ENCODE data around the gene BRAP.
"Not testable (repeated sequence)": the region's sequence is repeated elsewhere in the genome, so short reads cannot be mapped to it uniquely, and the experiment has no call there.

The BRAP gene
- 55.2 reads per million, percentile 70 among the genes with 10 or more reads in this experiment for total RNA-seq

- peak; percentile 88 for DNase-seq
These were observed at the start of gene BRAP, which contains the start of gene ACAD10 for GRCh38 chr12:111685811-111686573. BRAP (minus strand) TSS chr12:111685956; CDS start chr12:111685792, 164 bp downstream. ACAD10 (plus strand) TSS chr12:111686053; CDS start chr12:111692710, 6,657 bp downstream.

DNA sequence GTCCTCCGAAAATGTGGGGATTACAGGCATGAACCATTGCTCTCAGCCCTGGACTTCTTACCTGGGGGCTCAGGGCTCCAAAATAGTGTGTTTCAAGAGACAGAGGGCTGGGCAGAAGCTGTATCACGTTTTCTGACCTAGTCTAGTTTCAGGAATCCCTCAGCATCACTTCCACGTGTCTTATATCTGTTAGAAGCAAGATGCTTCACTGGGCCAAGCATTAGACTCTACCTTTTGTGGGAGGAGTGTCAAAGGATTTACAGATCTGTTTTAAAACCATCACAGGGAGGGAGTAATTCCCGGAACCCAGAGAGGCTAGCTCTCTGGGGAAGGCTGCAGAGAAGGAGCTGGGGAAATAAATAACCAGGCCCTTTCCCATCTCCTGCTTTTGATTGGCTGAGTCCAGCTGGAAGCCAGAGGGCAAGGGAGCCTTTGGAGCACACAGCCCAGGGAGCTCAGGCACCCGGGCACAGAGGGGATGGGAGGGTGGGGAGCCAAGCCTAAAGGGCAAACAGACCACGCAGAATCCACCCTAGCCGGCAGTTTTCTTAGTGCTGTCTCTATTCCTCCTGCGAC, 47.7 kb upstream of the BRAP start:
- no peak for DNase-seq

GRCh38 chr12:111732786-111733185, 47.0 kb upstream of the BRAP start:
- DNase-seq = no peak

- no peak for DNase-seq
These were observed 44.7 kb upstream of the BRAP start for GRCh38 chr12:111730420-111730819.

DNA sequence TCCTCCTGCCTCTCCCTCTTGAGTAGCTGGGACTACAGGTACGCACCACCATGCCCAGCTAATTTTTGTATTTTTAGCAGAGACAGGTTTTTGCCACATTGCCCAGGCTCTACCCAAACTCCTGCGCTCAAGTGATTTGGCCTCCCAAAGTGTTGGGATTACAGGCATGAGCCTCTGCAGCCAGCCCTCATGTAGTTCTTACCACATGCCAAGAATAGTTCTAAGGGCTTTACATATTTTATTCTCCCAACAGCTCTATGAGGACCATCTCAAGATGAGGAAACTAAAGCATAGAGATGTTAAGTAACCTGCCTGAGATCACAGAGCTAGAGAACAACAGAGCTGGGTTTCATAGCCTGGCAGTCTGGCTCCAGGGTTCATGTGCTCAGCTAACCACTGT, 43.0 kb upstream of the BRAP start:
- no peak for DNase-seq

- not testable (repeated sequence) for DNase-seq
These were observed 38.0 kb upstream of the BRAP start for GRCh38 chr12:111723646-111724360.

DNA sequence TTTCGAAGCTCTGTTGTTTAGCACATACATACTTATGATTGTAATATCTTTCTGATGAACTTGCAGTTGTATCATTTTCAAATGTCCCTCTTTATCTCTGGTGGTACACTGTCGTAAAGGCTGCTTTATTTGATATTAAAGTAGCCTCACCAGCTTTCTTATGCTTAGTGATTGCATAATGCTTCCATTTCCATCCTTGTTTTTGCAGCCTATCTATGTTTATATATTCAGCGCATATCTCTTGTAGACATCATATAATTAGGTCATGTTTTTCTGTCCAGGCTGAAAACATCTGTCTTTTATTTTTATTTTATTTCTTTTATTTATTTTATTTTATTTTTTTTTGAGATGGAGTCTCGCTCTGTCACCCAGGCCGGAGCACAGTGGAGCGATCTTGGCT, 34.7 kb upstream of the BRAP start:
- no peak for DNase-seq

DNA sequence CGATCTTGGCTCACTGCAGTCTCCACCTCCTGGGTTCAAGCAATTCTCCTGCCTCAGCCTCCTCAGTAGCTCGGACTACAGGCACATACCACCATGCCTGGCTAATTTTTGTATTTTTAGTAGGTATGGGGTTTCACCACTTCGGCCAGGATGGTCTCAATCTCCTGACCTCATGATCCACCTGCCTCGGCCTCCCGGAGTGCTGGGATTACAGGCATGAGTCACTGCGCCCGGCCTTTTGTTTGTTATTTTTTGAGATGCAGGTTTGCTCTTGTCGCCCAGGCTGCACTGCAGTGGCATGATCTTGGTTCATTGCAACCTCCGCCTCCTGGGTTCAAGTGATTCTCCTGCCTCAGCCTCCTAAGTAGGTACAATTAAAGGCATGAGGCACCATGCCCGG, 33.6 kb upstream of the BRAP start:
- not testable (repeated sequence) for DNase-seq

DNA sequence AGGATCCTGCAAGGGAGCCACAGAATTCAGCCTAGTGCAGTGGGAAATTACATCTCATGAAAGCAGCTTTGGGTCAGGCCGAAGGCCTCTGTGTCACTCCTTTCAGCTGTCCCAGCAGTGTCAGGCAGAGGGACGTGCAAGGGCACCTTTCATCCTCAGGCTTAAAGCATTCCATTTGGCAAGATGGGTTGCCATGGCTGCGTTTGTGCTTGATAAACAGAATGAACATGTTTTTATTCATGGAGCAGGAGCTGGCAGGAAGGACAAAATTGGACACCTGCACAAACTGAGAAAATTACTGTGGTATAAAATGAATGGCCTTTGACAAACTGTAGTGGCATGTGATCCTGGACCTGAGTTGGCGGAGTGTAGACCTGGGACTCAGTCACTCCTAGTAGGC, 29.5 kb upstream of the BRAP start:
- DNase-seq = no peak

GRCh38 chr12:111706145-111706544, 20.4 kb upstream of the BRAP start:
- no peak for DNase-seq

GRCh38 chr12:111705672-111706071, 19.9 kb upstream of the BRAP start:
- no peak for DNase-seq

DNA sequence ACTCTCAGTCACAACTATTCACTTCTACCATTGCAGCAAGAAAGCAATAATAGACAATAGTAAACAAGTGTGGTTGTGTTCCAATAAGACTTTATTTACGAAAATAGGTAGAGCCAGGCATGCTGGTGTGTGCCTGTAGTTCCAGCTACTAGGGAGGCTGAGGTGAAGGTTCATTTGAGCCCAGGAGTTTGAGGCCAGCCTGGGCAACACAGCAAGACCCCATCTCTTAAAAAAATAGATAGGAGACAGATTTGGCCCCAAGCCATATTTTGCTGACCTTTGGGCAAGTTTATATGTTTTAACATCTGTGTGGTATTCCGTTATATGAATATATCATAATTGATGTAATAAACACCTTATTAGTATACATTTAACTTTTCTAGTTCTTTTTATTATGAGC, 14.2 kb upstream of the BRAP start:
- DNase-seq = no peak

DNA sequence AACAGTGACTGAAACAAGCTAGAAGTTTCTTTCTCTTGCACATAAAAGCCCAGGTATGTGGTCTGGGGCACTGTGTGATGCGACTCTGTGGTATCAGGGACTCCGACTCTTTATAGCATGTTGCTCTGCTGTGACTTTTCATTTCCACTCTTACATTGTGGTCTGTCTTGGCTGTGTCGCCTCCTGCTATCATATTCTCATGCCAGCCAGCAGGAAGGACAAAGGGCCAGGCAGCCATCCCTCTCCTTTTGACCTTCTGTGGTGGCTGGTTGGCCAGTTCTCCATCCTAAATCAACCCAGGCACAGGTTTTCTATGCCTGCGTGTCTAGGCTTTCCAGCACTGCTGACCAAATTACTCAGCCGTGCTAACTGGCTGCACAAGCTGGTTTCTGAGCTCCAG, 8.1 kb upstream of the BRAP start:
- no peak for DNase-seq

DNA sequence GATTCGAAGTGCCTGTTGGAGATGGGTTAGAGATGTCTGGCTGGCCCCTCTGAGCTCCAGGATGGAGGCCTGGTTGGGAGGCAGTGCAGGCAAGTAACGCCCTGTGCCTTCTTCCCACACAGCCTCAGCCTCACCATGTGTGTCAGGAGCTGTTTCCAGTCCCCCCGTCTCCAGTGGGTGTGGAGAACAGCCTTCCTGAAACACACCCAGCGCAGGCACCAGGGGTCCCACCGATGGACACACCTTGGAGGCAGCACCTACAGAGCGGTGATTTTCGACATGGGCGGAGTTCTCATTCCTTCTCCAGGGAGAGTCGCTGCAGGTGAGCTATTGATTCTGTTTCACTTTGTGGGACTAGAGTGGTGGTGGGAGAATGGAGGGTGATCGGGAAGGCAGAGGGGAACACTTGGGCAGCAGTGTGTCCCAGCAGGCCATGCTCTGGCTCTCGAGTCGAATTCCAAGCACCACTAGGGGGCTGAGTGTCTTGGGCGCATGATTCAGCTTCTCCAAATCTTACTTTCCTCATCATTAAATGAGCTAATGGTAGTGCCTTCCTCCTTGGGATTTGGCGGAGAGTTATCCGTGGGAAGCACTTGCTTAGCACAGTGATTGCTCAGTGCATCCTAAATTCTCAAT, 6.9 kb upstream of the BRAP start:
- DNase-seq = no peak

DNA sequence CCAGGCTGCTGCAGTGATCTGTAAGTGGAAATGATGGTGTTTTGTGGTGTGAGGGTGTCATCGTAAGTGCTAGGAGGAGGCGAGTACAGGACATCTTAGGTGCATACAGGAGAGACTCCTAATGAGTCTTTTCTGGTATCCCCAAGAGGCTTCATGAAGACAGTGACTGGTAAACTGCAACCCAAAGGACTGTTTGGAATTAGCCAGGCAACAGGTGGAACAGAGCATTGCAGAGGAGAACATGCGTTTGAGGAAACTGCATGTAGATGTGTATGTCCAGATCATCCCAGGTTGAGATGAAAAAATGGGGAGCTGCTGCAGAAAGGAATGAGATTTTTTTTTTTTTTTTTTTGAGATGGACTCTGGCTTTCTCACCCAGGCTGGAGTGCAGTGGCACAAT, 5.5 kb upstream of the BRAP start:
- no peak for DNase-seq

GRCh38 chr12:111687952-111688351, 2.2 kb upstream of the BRAP start:
- no peak for DNase-seq

DNA sequence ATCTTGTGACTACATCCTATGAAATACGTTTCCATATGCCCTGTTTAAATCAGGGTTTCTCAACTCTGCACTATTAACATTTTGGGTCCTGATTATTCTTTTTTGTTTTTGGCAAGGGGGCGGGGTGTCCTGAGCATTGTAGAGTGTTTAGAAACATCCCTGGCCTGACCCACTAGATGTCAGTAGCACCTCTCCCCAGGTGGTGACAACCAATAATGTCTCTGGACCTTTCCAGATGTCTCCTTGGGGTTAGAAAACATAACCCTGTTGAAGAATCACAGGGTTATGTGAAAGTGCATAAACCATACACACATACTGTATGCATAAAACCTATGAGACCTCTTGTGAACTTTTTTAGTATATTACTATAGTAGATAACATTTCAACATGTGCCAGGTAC, 1.5 kb upstream of the BRAP start:
- DNase-seq = no peak

GRCh38 chr12:111686574-111687105, 884 bp upstream of the BRAP start:
- DNase-seq = no peak

- DNase-seq = no peak
These were observed 390 bp downstream of the BRAP start for GRCh38 chr12:111685322-111685810.

GRCh38 chr12:111684485-111685198, 1.1 kb downstream of the BRAP start:
- DNase-seq = not testable (repeated sequence)

DNA sequence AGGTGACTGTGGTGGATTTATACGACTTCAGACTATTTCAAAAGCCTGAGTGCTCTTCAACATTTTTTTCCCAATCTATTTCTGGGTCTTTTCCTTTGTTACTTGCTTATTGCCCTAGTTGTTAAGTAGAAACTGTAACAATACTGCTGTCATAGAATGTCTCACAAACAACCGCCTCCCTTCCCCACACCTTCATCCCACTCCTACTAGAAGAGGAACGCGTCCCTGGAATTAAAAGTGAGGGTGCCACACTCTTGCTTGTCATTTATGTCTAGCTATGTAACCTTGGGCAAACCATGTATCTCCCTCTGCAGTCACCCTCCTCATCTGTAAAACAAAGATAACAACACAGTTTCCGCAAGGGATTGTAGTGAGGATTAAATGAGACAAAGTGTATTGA, 8.6 kb downstream of the BRAP start:
- no peak for DNase-seq

- DNase-seq = no peak
These were observed 12.3 kb downstream of the BRAP start for GRCh38 chr12:111673503-111673902.

Data from effector CD4-positive, alpha-beta T cell (primary cell).